Activated naive CD4-positive, alpha-beta T cell treated with anti-CD3 and anti-CD28 coated beads, Interleukin-2, amount 50 U/mL, for 16 hours (primary cell): Measurements from ENCODE around the gene PAM16.
A peak's percentile ranks its signal among the peaks of the same experiment; 100 is the strongest.

Experiments
- DNase-seq: peaks from one replicate; pipeline ENCODE4 v3.0.0-alpha.2; 2020

Gene PAM16

GRCh38 chr16:4383591-4384444, 32.7 kb upstream of the PAM16 start:
- no peak for DNase-seq

GRCh38 chr16:4382795-4383357, 31.8 kb upstream of the PAM16 start:
- DNase-seq: no peak

GRCh38 chr16:4381935-4382794, 31.0 kb upstream of the PAM16 start:
- DNase-seq: no peak

GRCh38 chr16:4381072-4381934, 30.2 kb upstream of the PAM16 start:
- no peak for DNase-seq

GRCh38 chr16:4380119-4381063, 29.3 kb upstream of the PAM16 start:
- DNase-seq: no peak

GRCh38 chr16:4378999-4379690, 28.0 kb upstream of the PAM16 start:
- DNase-seq: no peak

GRCh38 chr16:4378161-4378666, 27.1 kb upstream of the PAM16 start:
- DNase-seq: no peak

- DNase-seq: no peak
Measured at GRCh38 chr16:4377573-4378154, 26.5 kb upstream of the PAM16 start.

- DNase-seq: no peak
Measured at GRCh38 chr16:4376893-4377572, 25.9 kb upstream of the PAM16 start.

GRCh38 chr16:4376126-4376892, 25.2 kb upstream of the PAM16 start:
- no peak for DNase-seq

- no peak for DNase-seq
Measured at GRCh38 chr16:4375717-4376116, 24.6 kb upstream of the PAM16 start.

GRCh38 chr16:4373909-4374742, 23.0 kb upstream of the PAM16 start:
- DNase-seq: no peak

- no peak for DNase-seq
Measured at GRCh38 chr16:4373356-4373908, 22.3 kb upstream of the PAM16 start.

- DNase-seq: no peak
Measured at GRCh38 chr16:4372578-4373355, 21.6 kb upstream of the PAM16 start.

GRCh38 chr16:4372001-4372577, 21.0 kb upstream of the PAM16 start:
- peak; percentile 32 for DNase-seq

- DNase-seq: peak; percentile 75
Measured at GRCh38 chr16:4371357-4372000, 20.4 kb upstream of the PAM16 start, which contains the start of gene VASN. VASN (plus strand) TSS chr16:4371848; CDS start chr16:4380878, 9,030 bp downstream.
